DND-41 (cell line): ENCODE results near the gene TTC39B.

Experiments used
- ATAC-seq: fragments of 200-7000 bp; cut with Tn5 transposase; 3 replicates; pipeline ENCODE4 v1.9.1; 2021; ENCODE audit warnings: low read depth; ENCODE audit not compliant: insufficient read depth
- DNase-seq: peaks from one replicate; pipeline ENCODE4 v3.0.0-alpha.2; 2020
- H2AFZ ChIP-seq: 2 replicates; pipeline ENCODE4 v1.6.0; 2012; ENCODE audit warnings: low read depth, low read length
- H3K27ac ChIP-seq: 2 replicates; pipeline ENCODE4 v1.5.1; 2012; ENCODE audit warnings: low read length, inconsistent platforms
- H3K27me3 ChIP-seq: fragments of 200-600 bp; sonication (generic); 2 replicates; pipeline ENCODE4 v1.6.0; 2012; ENCODE audit warnings: low read length, mild to moderate bottlenecking, inconsistent platforms; ENCODE audit not compliant: insufficient read depth, poor library complexity
- H3K36me3 ChIP-seq: 2 replicates; pipeline ENCODE4 v1.5.1; 2012; ENCODE audit warnings: low read length, inconsistent platforms; ENCODE audit not compliant: insufficient read depth
- H3K4me1 ChIP-seq: 2 replicates; pipeline ENCODE4 v1.5.1; 2012; ENCODE audit warnings: mild to moderate bottlenecking, low read length; ENCODE audit not compliant: insufficient read depth
- H3K4me2 ChIP-seq: 2 replicates; pipeline ENCODE4 v1.6.0; 2012; ENCODE audit warnings: mild to moderate bottlenecking, moderate library complexity, low read length, inconsistent platforms; ENCODE audit not compliant: insufficient read depth
- H3K4me3 ChIP-seq, 2 experiments: fragments of 200-600 bp in 1 of 2; shearing (Covaris generic) in 1 of 2; 2 replicates each; pipeline ENCODE4 v1.5.1; 2012 to 2016; ENCODE audit warnings: inconsistent platforms in 2 of 2, low read length in 2 of 2, mild to moderate bottlenecking in 2 of 2, low read depth in 1 of 2, moderate library complexity in 1 of 2
- H3K79me2 ChIP-seq: 2 replicates; pipeline ENCODE4 v1.6.0; 2012; ENCODE audit warnings: low read length, inconsistent platforms; ENCODE audit not compliant: insufficient read depth
- H3K9ac ChIP-seq: 2 replicates; pipeline ENCODE4 v1.6.0; 2012; ENCODE audit warnings: low read depth, mild to moderate bottlenecking, inconsistent platforms, low read length, moderate library complexity
- H3K9me3 ChIP-seq: 2 replicates; pipeline ENCODE4 v1.5.1; 2012; ENCODE audit warnings: low read length, moderate library complexity, mild to moderate bottlenecking, inconsistent platforms; ENCODE audit not compliant: insufficient read depth, severe bottlenecking
- H4K20me1 ChIP-seq: 2 replicates; pipeline ENCODE4 v1.6.0; 2012; ENCODE audit warnings: low read length; ENCODE audit not compliant: insufficient read depth
- EZH2 ChIP-seq: IDR thresholded peaks from 3 replicates; pipeline ENCODE4 v1.6.1; 2012; ENCODE audit warnings: borderline replicate concordance, low read depth, mild to moderate bottlenecking, moderate library complexity, low read length, inconsistent platforms; ENCODE audit not compliant: severe bottlenecking
- TF ChIP-seq, protein P1 (sequence below): IDR thresholded peaks from 2 replicates; pipeline ENCODE4 v1.5.1; 2012; ENCODE audit warnings: borderline replicate concordance, low read length, moderate library complexity, mild to moderate bottlenecking; ENCODE audit not compliant: poor library complexity, severe bottlenecking; ENCODE audit errors: extremely low read depth

TTC39B gene

DNA sequence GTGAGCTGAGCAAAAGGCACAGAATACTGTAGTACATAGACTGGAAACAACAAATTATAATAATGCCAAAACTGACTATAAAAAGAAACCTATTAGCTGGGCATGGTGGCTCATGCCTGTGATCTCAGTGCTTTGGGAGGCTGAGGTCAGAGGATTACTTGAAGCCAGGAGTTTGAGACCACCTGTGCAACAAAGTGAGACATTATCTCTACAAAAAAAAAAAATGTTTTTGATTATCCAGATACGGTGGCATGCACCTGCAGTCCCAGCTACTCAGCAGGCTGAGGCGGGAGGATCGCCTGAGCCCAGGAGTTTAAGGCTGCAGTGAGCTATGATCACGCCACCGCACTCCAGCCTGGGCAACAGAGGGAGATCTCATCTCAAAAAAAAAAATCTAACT is 175.9 kb downstream of the TTC39B start:
- Histone ChIP-seq H3K9ac (no peak overlapping the region), H3K4me2 (no peak overlapping the region), H4K20me1 (no peaks in the 10 kb centered on the region), H2AFZ (no peak overlapping the region), H3K27ac (no peak overlapping the region), H3K9me3 (no peaks in the 10 kb centered on the region), H3K4me1 (peaks cover 7% of the 10 kb centered on the region; the same call in 1 of the 2 replicates), H3K79me2 (no peaks in the 10 kb centered on the region), H3K4me3 (no peak overlapping the region), H3K36me3 (no peaks in the 10 kb centered on the region), H3K27me3 (peaks cover 8% of the 10 kb centered on the region)
- DNase-seq, result peak; percentile 11
- no peak for ATAC-seq
- TF ChIP-seq, protein P1, sequence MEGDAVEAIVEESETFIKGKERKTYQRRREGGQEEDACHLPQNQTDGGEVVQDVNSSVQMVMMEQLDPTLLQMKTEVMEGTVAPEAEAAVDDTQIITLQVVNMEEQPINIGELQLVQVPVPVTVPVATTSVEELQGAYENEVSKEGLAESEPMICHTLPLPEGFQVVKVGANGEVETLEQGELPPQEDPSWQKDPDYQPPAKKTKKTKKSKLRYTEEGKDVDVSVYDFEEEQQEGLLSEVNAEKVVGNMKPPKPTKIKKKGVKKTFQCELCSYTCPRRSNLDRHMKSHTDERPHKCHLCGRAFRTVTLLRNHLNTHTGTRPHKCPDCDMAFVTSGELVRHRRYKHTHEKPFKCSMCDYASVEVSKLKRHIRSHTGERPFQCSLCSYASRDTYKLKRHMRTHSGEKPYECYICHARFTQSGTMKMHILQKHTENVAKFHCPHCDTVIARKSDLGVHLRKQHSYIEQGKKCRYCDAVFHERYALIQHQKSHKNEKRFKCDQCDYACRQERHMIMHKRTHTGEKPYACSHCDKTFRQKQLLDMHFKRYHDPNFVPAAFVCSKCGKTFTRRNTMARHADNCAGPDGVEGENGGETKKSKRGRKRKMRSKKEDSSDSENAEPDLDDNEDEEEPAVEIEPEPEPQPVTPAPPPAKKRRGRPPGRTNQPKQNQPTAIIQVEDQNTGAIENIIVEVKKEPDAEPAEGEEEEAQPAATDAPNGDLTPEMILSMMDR, result no peak
- TF ChIP-seq EZH2, result no peak

DNA sequence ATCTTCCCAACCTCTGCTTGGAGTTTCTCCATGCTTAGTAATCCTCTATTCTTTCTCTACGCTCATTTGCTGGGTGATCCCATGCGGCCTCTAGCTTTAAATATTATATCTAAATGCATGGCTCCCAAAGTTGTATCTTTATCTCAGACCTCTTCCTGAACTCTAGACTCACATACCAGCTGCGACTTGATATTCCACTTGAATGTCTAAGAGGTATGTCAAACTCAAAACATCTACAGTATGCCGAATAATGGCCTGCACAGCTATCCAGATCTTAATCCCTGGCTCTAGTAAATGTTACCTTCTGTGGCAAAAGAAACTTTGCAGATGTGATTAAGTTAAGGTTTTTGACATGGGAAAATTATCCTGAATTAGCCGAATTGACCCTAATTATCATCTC is 179.2 kb downstream of the TTC39B start:
- Histone ChIP-seq H3K9ac (no peak overlapping the region), H3K27me3 (peaks cover 8% of the 10 kb centered on the region), H3K36me3 (no peaks in the 10 kb centered on the region), H2AFZ (no peak overlapping the region), H4K20me1 (no peaks in the 10 kb centered on the region), H3K4me1 (no peaks in the 10 kb centered on the region), H3K27ac (no peak overlapping the region), H3K4me3 (no peak overlapping the region), H3K9me3 (no peaks in the 10 kb centered on the region), H3K4me2 (no peak overlapping the region), H3K79me2 (no peaks in the 10 kb centered on the region)
- ATAC-seq (no peak), DNase-seq (no peak)
- TF ChIP-seq EZH2, result no peak
- TF ChIP-seq, protein P1, result no peak

DNA sequence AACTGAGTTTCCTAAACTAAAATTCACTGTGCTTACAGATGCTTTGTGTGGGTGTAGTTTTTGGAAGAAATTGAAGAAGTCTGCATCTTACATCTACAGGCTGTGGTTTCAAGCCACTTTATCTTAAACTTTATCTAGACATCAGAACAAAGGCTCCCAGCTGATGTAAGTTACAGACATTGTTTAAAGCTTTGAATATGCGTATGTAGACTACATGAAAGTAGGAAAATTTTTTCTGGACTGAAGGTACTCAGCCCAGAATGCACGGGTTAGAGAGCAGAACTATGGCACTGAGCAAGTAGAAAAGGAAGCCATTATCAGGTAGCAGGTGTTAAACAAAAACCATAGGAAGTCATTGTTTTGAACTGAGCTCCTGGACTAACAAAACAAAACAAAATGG is 185.4 kb downstream of the TTC39B start:
- H3K9ac ChIP-seq, result no peak overlapping the region
- H3K4me2 ChIP-seq, result no peak overlapping the region
- H3K4me3 ChIP-seq, result no peak overlapping the region
- peak overlapping the region; percentile 19; the same call in 1 of the 2 replicates for H2AFZ ChIP-seq
- peaks cover 14% of the 10 kb centered on the region for H3K4me1 ChIP-seq
- no peak overlapping the region for H3K27ac ChIP-seq
- ATAC-seq (peak; percentile 89), DNase-seq (peak; percentile 21)
- H3K79me2 ChIP-seq, result no peaks in the 10 kb centered on the region
- no peaks in the 10 kb centered on the region for H3K27me3 ChIP-seq
- TF ChIP-seq, protein P1, result no peak
- TF ChIP-seq EZH2, result no peak
- no peaks in the 10 kb centered on the region for H4K20me1 ChIP-seq
- H3K36me3 ChIP-seq, result no peaks in the 10 kb centered on the region
- no peaks in the 10 kb centered on the region for H3K9me3 ChIP-seq

DNA sequence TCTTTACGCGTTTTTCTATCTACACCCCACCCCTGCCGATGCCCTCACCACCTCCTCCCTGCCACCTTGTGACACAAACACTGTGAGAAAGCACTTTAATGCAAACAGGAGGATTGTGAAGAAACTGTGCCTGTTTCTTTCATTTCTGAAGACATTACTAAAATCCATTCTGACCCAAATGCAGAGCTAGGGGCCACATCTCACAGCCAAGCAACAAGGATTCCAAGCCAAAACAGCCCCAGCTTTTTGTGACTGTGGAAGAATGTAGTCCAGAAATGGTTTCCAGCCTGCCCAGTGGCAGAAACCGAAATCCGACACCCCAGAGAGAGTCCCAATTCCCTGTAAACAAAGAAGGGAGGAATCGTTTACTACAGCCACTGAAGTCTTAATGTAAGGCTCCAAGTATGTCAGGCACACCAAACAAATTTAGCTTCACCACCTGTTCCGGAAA is 190.9 kb downstream of the TTC39B start:
- Histone ChIP-seq H3K9ac (no peak overlapping the region), H3K36me3 (no peaks in the 10 kb centered on the region), H3K4me3 (no peak overlapping the region), H3K4me1 (no peaks in the 10 kb centered on the region), H3K9me3 (no peaks in the 10 kb centered on the region), H3K4me2 (no peak overlapping the region), H3K27ac (no peak overlapping the region), H3K79me2 (no peaks in the 10 kb centered on the region), H4K20me1 (no peaks in the 10 kb centered on the region), H3K27me3 (no peaks in the 10 kb centered on the region), H2AFZ (no peak overlapping the region)
- DNase-seq, result no peak
- ATAC-seq, result no peak
- TF ChIP-seq EZH2, result no peak
- TF ChIP-seq, protein P1, result no peak
